ENCODE measurements around the gene TEDC1. TPM values are rescaled to one million over a fixed set of nuclear protein-coding genes. Genes with fewer than 3 reads are reported as not detected.
A peak's percentile ranks its signal among the peaks of the same experiment; 100 is the strongest.

TEDC1 gene
- total RNA-seq, 3 donors from 2014 or later (not counting 1 experiment from before 2014, with no cell fraction given) = 70.0 to 233 (median 112) TPM

DNA sequence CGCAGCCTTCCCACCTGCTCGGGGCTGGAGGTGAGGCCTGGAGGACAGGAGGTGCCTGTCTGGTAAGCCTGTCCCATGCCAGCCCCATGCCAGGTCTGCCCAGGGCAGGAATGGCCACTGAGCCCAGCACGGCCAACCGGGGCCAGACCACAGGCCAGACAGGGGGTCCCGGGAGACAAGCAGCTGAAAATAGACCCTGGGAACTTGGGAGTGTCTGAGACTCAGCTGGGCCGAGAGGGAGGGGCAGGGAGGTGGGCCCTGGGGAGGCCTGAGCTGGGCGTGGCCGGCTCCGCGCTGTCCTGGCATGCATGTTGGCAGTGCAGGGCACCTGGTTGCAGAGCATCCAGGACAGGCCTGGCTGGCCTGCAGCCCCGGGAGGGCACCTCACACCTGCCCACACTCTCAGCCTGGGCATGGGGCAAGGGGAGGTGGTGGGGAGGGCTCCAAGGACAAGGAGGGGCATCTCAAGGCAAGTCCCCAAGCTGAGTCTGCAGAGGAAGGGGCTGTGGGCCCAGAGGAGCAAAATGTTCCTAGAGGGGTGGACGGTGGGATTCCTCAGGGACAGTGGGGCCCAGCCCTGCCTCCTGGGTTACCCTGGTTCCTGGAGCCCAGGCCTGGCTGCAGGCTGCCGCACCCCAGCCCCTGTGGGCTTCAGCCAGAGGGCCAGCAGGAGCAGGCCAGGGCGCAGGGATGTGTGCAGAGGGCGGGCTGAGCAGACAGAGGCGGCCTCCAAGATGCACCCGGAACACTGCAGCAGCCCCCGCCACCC lies 7.6 kb upstream of the TEDC1 start:
- peak overlapping the region; percentile 98 for H3K27ac ChIP-seq (ENCODE audit: low read length)
- H3K27ac Mint-ChIP-seq = peak overlapping the region; percentile 95 to 100
- peaks cover 87% of the 10 kb centered on the region for H3K4me1 ChIP-seq (ENCODE audit: control insufficient read depth, insufficient read depth, low read length)
- peaks cover 18 to 76% of the 10 kb centered on the region in 2 donors for H3K4me1 Mint-ChIP-seq
- no peak overlapping the region for H3K4me3 Mint-ChIP-seq
- no peaks in the 10 kb centered on the region for H3K36me3 Mint-ChIP-seq
- DNase-seq = peak in 1 of 2 donors; percentile 28
- peaks cover 2% of the 10 kb centered on the region for H3K27me3 ChIP-seq (ENCODE audit: control insufficient read depth, insufficient read depth, low read length)
- TF ChIP-seq, protein P1, sequence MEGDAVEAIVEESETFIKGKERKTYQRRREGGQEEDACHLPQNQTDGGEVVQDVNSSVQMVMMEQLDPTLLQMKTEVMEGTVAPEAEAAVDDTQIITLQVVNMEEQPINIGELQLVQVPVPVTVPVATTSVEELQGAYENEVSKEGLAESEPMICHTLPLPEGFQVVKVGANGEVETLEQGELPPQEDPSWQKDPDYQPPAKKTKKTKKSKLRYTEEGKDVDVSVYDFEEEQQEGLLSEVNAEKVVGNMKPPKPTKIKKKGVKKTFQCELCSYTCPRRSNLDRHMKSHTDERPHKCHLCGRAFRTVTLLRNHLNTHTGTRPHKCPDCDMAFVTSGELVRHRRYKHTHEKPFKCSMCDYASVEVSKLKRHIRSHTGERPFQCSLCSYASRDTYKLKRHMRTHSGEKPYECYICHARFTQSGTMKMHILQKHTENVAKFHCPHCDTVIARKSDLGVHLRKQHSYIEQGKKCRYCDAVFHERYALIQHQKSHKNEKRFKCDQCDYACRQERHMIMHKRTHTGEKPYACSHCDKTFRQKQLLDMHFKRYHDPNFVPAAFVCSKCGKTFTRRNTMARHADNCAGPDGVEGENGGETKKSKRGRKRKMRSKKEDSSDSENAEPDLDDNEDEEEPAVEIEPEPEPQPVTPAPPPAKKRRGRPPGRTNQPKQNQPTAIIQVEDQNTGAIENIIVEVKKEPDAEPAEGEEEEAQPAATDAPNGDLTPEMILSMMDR (IDR thresholded peaks at IDR 0.05) = no peak
- intact Hi-C loops (cut with micrococcal nuclease) = no loop called here
- no peak overlapping the region for H3K4me3 ChIP-seq (ENCODE audit: low read length)
- H3K9me3 Mint-ChIP-seq = no peaks in the 10 kb centered on the region
- peaks cover 2% of the 10 kb centered on the region for H3K36me3 ChIP-seq (ENCODE audit: control insufficient read depth, insufficient read depth, low read length)
- peaks cover 0 to 3% of the 10 kb centered on the region in 2 donors for H3K27me3 Mint-ChIP-seq (ENCODE audit: low read depth in 2 of 2)
- no peaks in the 10 kb centered on the region for H3K9me3 ChIP-seq (ENCODE audit: control insufficient read depth, insufficient read depth, low read length)
- WGBS (ENCODE audit: insufficient coverage) = 91% methylated on average over 18 of the region's 18 CpGs
- no peak for ATAC-seq

DNA sequence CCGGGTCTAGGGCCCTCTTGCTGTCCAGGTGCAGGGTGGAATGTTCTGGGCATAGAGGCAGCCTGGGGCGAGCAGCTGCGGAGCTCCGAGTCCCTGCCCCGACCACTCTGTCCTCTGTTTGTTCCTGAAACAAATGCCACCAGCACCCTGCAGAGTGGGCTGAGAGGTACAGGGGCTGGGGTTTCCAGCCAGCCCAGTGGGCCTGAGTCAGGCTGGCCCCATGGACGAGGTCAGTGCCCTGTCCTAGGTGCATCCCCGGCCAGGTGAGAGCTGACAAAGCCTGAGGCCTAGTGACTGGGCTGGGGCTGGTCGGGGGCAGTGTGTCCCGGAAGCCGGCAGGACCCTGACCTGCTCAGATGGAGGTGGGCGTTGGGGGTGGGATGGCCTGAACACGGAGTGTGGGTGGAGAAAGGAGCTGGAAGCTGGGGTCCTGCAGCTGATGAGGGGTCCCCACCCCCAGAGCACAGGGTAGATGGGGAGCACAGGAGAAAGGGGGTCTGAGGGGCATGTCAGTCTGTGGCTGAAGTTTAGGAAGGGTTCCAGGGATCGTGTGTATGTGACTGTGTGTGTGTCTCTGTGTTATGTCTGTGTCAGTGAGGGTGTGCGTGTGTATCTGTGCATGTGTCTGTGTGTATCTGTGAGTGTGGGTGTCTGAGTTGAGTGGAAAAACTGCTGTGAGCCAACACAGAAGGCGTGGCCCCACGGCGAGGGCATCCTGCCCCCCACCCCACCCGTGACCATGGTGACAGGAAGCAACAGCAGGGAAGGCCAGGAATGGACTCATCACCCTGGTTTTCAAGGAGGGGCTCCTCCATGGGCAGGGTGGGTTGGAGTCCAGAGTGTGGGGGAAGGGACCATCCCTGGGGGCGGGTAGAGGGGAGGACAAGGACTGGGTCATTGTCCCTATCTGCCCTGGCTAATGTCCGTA lies 6.7 kb upstream of the TEDC1 start:
- no peak overlapping the region for H3K4me3 ChIP-seq (ENCODE audit: low read length)
- Mint-ChIP-seq H3K36me3 (no peaks in the 10 kb centered on the region), H3K27me3 (ENCODE audit: low read depth in 2 of 2) (peaks cover 0 to 3% of the 10 kb centered on the region in 2 donors), H3K4me1 (peaks cover 20 to 84% of the 10 kb centered on the region in 2 donors), H3K27ac (peak overlapping the region; percentile 94 to 100), H3K9me3 (no peaks in the 10 kb centered on the region), H3K4me3 (peak overlapping the region; percentile 19)
- H3K4me1 ChIP-seq (ENCODE audit: control insufficient read depth, insufficient read depth, low read length) = peaks cover 94% of the 10 kb centered on the region
- WGBS (ENCODE audit: insufficient coverage) = 77% methylated on average over 20 of the region's 20 CpGs
- TF ChIP-seq, protein P1 (IDR thresholded peaks at IDR 0.05) = no peak
- intact Hi-C loops (cut with micrococcal nuclease) = no loop called here
- no peaks in the 10 kb centered on the region for H3K9me3 ChIP-seq (ENCODE audit: control insufficient read depth, insufficient read depth, low read length)
- H3K27ac ChIP-seq (ENCODE audit: low read length) = peak overlapping the region; percentile 98
- peaks cover 6% of the 10 kb centered on the region for H3K36me3 ChIP-seq (ENCODE audit: control insufficient read depth, insufficient read depth, low read length)
- peak in 1 of 2 donors; percentile 82 for DNase-seq
- no peak for ATAC-seq
- H3K27me3 ChIP-seq (ENCODE audit: control insufficient read depth, insufficient read depth, low read length) = peaks cover under 1% of the 10 kb centered on the region

DNA sequence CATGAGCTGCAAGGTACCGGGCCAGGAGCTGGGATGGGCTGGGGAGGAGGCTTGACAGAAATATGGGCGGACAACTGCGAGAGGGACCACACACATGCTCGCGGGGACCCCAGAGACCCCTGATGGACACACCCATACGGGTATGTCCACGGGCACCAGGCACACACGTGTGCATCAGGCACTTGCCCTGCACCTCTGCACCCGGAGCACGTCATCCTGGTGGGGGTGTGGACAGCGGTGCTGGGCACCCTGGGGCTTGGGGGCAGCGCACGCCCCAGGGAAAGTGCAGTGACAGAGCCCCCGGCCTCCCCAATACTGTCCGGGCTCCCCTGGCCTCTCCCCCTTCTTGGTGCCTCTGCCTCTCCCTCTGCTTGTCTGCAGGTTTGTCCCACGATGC lies 6.1 kb upstream of the TEDC1 start:
- H3K4me3 Mint-ChIP-seq = peak overlapping the region; percentile 77
- H3K9me3 Mint-ChIP-seq = no peaks in the 10 kb centered on the region
- H3K27me3 Mint-ChIP-seq (ENCODE audit: low read depth in 2 of 2) = no peaks in the 10 kb centered on the region
- Histone ChIP-seq H3K4me1 (ENCODE audit: control insufficient read depth, insufficient read depth, low read length) (peaks cover 94% of the 10 kb centered on the region), H3K4me3 (ENCODE audit: low read length) (no peak overlapping the region), H3K9me3 (ENCODE audit: control insufficient read depth, insufficient read depth, low read length) (no peaks in the 10 kb centered on the region), H3K36me3 (ENCODE audit: control insufficient read depth, insufficient read depth, low read length) (peaks cover 6% of the 10 kb centered on the region), H3K27ac (ENCODE audit: low read length) (peak overlapping the region; percentile 98), H3K27me3 (ENCODE audit: control insufficient read depth, insufficient read depth, low read length) (no peaks in the 10 kb centered on the region)
- no peak for DNase-seq
- no peaks in the 10 kb centered on the region for H3K36me3 Mint-ChIP-seq
- WGBS (ENCODE audit: insufficient coverage) = 90% methylated on average over 16 of the region's 16 CpGs
- TF ChIP-seq, protein P1 (IDR thresholded peaks at IDR 0.05) = no peak
- H3K27ac Mint-ChIP-seq = peak overlapping the region; percentile 94 to 100
- intact Hi-C loops (cut with micrococcal nuclease) = no loop called here
- H3K4me1 Mint-ChIP-seq = peaks cover 25 to 85% of the 10 kb centered on the region in 2 donors
- no peak for ATAC-seq

Measured in natural killer cell (primary cell).